IPS-20b (cell line): ENCODE data around the gene OPCML.
A peak's percentile ranks its signal among the peaks of the same experiment; 100 is the strongest.

Experiments
- H3K27ac ChIP-seq: one replicate; pipeline ENCODE4 v1.5.1; 2013; ENCODE audit warnings: low read length
- H3K27me3 ChIP-seq: 2 replicates; pipeline ENCODE4 v1.6.1; 2013; ENCODE audit warnings: mild to moderate bottlenecking, low read length, inconsistent platforms; ENCODE audit not compliant: insufficient read depth
- H3K36me3 ChIP-seq: 2 replicates; pipeline ENCODE4 v1.6.1; 2013; ENCODE audit warnings: low read depth, mild to moderate bottlenecking, inconsistent platforms, low read length, moderate library complexity; ENCODE audit not compliant: insufficient read depth
- H3K4me1 ChIP-seq: 2 replicates; pipeline ENCODE4 v1.6.1; 2013; ENCODE audit warnings: mild to moderate bottlenecking, control low read depth, inconsistent platforms, low read length, moderate library complexity; ENCODE audit not compliant: insufficient read depth
- H3K4me3 ChIP-seq: 2 replicates; pipeline ENCODE4 v1.5.1; 2013; ENCODE audit warnings: mild to moderate bottlenecking, low read length, inconsistent platforms
- H3K9ac ChIP-seq: 2 replicates; pipeline ENCODE4 v1.6.1; 2013; ENCODE audit warnings: low read depth, mild to moderate bottlenecking, inconsistent platforms, low read length, moderate library complexity
- H3K9me3 ChIP-seq: 2 replicates; pipeline ENCODE4 v1.6.1; 2013; ENCODE audit warnings: mild to moderate bottlenecking, low read depth, low read length, inconsistent platforms; ENCODE audit not compliant: insufficient read depth

Gene OPCML

DNA sequence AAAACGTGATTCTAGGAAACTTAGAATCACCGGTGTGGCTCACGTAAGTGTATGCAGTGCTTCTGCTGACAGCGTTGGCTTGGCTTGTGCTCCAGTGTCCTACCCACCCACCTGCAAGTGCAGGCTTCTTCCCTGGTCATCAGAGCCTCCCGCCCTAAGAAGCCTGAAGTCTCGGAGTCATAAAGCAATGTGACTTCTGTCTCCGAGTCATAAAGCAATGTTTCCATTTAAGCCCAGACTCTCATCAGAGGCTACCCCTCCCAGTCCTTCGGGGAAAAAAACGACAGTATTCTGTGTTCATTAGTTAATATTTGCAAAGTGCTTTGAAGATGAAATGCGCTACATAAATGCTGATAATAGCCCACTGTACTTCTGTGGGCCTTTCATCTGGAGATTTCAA, 293.8 kb downstream of the OPCML start:
- no peak overlapping the region for H3K4me3 ChIP-seq
- H3K4me1 ChIP-seq, result peaks cover 17% of the 10 kb centered on the region; the same call in 1 of the 2 replicates
- peaks cover 3% of the 10 kb centered on the region; the same call in 1 of the 2 replicates for H3K9me3 ChIP-seq
- H3K27me3 ChIP-seq, result no peaks in the 10 kb centered on the region
- no peak overlapping the region for H3K9ac ChIP-seq
- H3K27ac ChIP-seq, result no peak overlapping the region
- H3K36me3 ChIP-seq, result no peaks in the 10 kb centered on the region

GRCh38 chr11:133238027-133238426, 294.3 kb downstream of the OPCML start:
- Histone ChIP-seq H3K4me1 (peaks cover 17% of the 10 kb centered on the region; the same call in 1 of the 2 replicates), H3K27me3 (no peaks in the 10 kb centered on the region), H3K27ac (no peak overlapping the region), H3K36me3 (no peaks in the 10 kb centered on the region), H3K4me3 (no peak overlapping the region), H3K9me3 (peaks cover 8% of the 10 kb centered on the region; the same call in 1 of the 2 replicates), H3K9ac (no peak overlapping the region)

GRCh38 chr11:133235381-133235780, 296.9 kb downstream of the OPCML start:
- peaks cover 10% of the 10 kb centered on the region; the same call in 1 of the 2 replicates for H3K9me3 ChIP-seq
- no peak overlapping the region for H3K27ac ChIP-seq
- H3K27me3 ChIP-seq, result peaks cover 14% of the 10 kb centered on the region; the same call in 1 of the 2 replicates
- no peak overlapping the region for H3K4me3 ChIP-seq
- no peak overlapping the region for H3K9ac ChIP-seq
- H3K36me3 ChIP-seq, result no peaks in the 10 kb centered on the region
- H3K4me1 ChIP-seq, result peaks cover 14% of the 10 kb centered on the region; the same call in 1 of the 2 replicates

DNA sequence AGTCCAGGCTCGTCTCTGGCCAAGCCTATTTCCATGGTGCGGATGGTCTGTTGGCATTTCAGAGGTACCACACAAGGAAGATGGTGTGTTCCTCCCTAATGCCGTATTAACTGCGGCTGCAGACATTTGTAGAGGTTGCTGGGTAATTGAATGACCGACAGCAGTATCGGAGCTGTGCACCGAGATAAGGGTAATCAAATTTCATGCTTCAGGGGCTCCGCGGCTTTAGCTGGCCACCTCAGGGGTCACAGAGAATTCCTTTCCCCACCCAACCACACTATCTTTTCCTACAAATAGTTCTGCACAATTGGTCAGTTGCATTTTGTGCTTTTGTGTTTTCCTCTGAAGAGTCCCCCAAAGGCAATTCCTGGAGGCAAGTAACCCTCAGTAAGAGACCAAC, 297.4 kb downstream of the OPCML start:
- Histone ChIP-seq H3K9ac (no peak overlapping the region), H3K9me3 (peaks cover 10% of the 10 kb centered on the region; the same call in 1 of the 2 replicates), H3K36me3 (no peaks in the 10 kb centered on the region), H3K27ac (no peak overlapping the region), H3K27me3 (peaks cover 19% of the 10 kb centered on the region), H3K4me3 (no peak overlapping the region), H3K4me1 (peaks cover 11% of the 10 kb centered on the region; the same call in 1 of the 2 replicates)

- H3K4me3 ChIP-seq, result no peak overlapping the region
- peaks cover 10% of the 10 kb centered on the region; the same call in 1 of the 2 replicates for H3K9me3 ChIP-seq
- peaks cover 32% of the 10 kb centered on the region for H3K27me3 ChIP-seq
- no peak overlapping the region for H3K27ac ChIP-seq
- H3K9ac ChIP-seq, result no peak overlapping the region
- H3K4me1 ChIP-seq, result peaks cover 22% of the 10 kb centered on the region
- no peaks in the 10 kb centered on the region for H3K36me3 ChIP-seq
These were observed 299.6 kb downstream of the OPCML start for GRCh38 chr11:133232665-133233064.

DNA sequence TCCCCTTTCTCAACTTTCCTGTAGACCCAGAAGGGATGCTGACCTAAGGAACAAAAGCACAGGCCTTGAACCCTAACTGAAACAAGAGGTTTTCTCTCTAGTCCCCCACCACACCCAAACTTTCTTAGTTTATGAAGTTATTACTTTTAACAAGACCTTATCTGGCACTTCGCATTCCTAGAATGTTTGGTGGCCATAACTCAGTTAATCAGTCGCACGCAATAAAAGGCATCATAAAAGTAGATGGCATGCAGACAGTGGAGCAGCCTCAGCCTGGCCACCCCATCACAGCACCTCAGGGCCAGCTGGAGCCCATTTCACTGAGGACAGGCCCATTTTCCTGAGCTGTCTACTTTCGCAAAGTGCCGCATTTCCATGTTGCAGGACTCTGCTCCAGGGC, 301.9 kb downstream of the OPCML start:
- Histone ChIP-seq H3K4me1 (peaks cover 24% of the 10 kb centered on the region), H3K4me3 (no peak overlapping the region), H3K9me3 (peaks cover 10% of the 10 kb centered on the region; the same call in 1 of the 2 replicates), H3K27ac (no peak overlapping the region), H3K9ac (no peak overlapping the region), H3K36me3 (no peaks in the 10 kb centered on the region), H3K27me3 (peaks cover 44% of the 10 kb centered on the region)

GRCh38 chr11:133228471-133229329, 303.6 kb downstream of the OPCML start:
- peaks cover 9% of the 10 kb centered on the region; the same call in 1 of the 2 replicates for H3K9me3 ChIP-seq
- peaks cover 24% of the 10 kb centered on the region for H3K4me1 ChIP-seq
- H3K36me3 ChIP-seq, result no peaks in the 10 kb centered on the region
- H3K27ac ChIP-seq, result no peak overlapping the region
- no peak overlapping the region for H3K9ac ChIP-seq
- H3K4me3 ChIP-seq, result peak overlapping the region; percentile 43
- H3K27me3 ChIP-seq, result peaks cover 44% of the 10 kb centered on the region

DNA sequence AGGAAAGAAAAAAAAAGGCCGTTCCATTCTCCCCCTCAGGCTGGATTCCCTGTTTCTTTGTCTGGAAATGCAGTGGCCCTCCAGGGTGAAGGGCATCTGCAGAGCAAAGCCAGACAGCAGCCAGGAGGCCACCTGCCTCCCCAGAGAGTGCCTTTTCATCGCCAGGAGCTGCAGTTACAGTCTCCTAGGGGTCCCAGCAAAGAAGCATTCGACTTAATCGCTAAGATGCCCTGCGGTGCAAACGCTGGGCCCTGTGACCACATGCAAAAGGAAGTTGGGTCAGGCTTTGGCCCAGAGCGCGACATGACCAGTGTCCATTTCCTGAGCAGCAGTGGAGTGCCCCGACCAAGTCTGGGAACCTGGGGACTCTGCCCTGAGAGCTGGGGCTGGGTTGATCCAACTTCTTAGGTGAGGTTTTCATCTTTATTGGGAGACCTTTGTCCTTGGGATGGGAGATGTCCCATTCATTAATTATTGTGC, 304.6 kb downstream of the OPCML start:
- Histone ChIP-seq H3K27ac (no peak overlapping the region), H3K9ac (no peak overlapping the region), H3K36me3 (no peaks in the 10 kb centered on the region), H3K4me3 (peak overlapping the region; percentile 42; the same call in 1 of the 2 replicates), H3K9me3 (no peaks in the 10 kb centered on the region), H3K4me1 (peaks cover 24% of the 10 kb centered on the region), H3K27me3 (peaks cover 44% of the 10 kb centered on the region)

DNA sequence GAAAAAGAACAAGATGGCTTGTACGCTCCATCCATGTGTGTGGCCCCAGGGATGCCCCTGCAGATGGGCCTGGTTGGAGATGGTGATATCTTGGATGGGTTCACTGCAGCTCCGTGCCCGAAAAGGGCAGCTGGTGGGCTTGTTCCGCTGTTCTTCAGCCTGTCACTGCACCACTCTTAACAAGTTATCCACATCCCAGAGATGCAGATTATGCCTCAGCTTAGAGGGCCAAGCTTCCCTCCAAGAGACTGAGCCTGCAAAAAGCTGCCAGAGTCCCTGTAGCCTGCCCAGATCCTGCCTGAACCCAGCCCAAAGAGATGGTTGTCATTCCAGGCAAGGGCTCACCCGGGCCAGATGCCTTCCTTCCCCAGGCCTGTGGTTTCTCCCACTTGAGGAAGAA, 308.0 kb downstream of the OPCML start:
- Histone ChIP-seq H3K4me1 (peaks cover 16% of the 10 kb centered on the region), H3K27me3 (peaks cover 19% of the 10 kb centered on the region), H3K9me3 (no peaks in the 10 kb centered on the region)

DNA sequence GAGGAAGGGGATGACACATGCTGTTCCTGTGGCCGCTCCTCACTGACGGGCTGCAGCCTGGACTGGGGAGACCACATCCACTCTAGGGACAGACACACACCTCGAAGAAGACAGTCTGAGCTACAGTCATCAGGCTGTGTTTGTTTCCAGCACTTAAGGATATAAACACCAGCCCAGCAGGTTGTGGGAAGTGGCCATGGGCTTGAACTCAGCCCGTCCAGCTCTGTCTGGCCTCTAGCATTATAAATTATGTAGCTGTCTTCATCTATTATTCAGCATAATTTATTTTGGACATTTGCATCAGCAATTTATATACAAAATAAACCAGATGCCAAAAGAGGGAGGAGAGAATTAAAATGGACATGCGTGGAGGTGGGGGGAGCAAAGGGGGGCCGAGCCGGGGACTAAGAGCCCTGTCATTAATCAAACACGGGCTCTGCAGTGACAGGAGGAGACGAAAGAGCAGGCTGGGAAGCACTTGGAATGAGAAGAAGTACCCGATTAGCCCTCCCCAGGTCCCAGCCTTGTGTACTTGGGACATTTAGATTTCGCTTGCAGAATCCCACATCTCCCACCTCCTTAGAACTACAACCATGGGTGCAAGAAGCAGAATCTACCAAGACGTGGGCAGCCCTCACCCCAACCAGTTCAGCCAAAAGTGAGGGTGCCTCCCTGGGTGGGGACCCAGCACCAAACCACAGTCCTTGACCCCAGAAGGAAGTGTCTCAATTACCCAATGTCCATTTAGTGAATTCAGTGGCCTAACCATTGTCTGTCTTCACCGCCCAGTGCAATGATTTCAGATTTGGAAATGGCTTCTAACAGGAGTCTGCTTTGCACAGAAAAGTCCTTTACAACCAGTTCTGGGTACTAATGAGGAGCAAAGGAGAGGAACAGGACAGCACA, 309.6 kb downstream of the OPCML start:
- no peak overlapping the region for H3K27ac ChIP-seq
- H3K9me3 ChIP-seq, result no peaks in the 10 kb centered on the region
- peaks cover 2% of the 10 kb centered on the region for H3K4me1 ChIP-seq
- no peaks in the 10 kb centered on the region for H3K36me3 ChIP-seq
- no peak overlapping the region for H3K9ac ChIP-seq
- no peak overlapping the region for H3K4me3 ChIP-seq
- peaks cover 12% of the 10 kb centered on the region; the same call in 1 of the 2 replicates for H3K27me3 ChIP-seq

More for the DNA sequence above, 308.0 kb downstream of the OPCML start:
- Histone ChIP-seq H3K36me3 (no peaks in the 10 kb centered on the region), H3K9ac (no peak overlapping the region), H3K4me3 (no peak overlapping the region), H3K27ac (no peak overlapping the region)

DNA sequence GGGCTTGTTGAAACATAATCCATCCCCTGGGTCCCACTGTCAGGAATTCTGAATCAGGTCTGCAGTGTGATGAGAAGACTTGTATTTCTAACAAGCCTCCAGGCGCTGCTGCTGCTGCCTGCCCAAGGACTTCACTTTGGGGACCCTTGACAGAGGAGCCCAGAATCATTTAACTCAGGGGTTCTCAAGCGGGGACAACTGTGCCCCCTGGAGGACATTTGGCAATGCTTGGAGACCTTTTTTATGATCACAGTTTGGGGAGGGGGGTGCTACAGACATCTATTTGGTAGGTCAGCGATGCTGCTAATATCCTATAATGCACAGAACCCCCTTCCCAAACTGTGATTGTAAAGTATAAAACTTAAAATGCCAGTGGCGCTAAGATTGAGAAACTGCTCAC, 312.8 kb downstream of the OPCML start:
- Histone ChIP-seq H3K4me1 (peaks cover 7% of the 10 kb centered on the region; the same call in 1 of the 2 replicates), H3K27me3 (no peaks in the 10 kb centered on the region), H3K27ac (no peak overlapping the region)

More for the DNA sequence above, 312.8 kb downstream of the OPCML start:
- no peaks in the 10 kb centered on the region for H3K9me3 ChIP-seq
- no peaks in the 10 kb centered on the region for H3K36me3 ChIP-seq
- H3K9ac ChIP-seq, result no peak overlapping the region
- H3K4me3 ChIP-seq, result no peak overlapping the region
